GM23248 (cell line): ENCODE measurements around the gene ZNF789. TPM values are rescaled to one million over a fixed set of nuclear protein-coding genes. Genes with fewer than 3 reads are reported as not detected.

ENCODE experiments used
- DNase-seq: peaks from one replicate; pipeline ENCODE4 v3.0.0-alpha.2; 2015
- H2AFZ ChIP-seq: fragments of 200-600 bp; sonication (generic); 2 replicates; pipeline ENCODE4 v1.6.1; 2016; ENCODE audit warnings: antibody characterized with exemption
- H3F3A ChIP-seq: fragments of 200-600 bp; sonication (generic); 2 replicates; pipeline ENCODE4 v1.6.1; 2016; ENCODE audit warnings: mild to moderate bottlenecking, antibody characterized with exemption, mixed run types; ENCODE audit not compliant: insufficient read depth
- H3K27ac ChIP-seq: fragments of 200-600 bp; sonication (generic); 2 replicates; pipeline ENCODE4 v1.5.1; 2016; ENCODE audit warnings: mild to moderate bottlenecking
- H3K27me3 ChIP-seq: fragments of 200-600 bp; sonication (generic); replicated peaks from 2 replicates; pipeline ENCODE4 v1.6.1; 2016; ENCODE audit warnings: mild to moderate bottlenecking; ENCODE audit not compliant: insufficient read depth
- H3K36me3 ChIP-seq: fragments of 200-600 bp; sonication (generic); 2 replicates; pipeline ENCODE4 v1.6.1; 2016; ENCODE audit warnings: low read depth, mild to moderate bottlenecking
- H3K4me1 ChIP-seq: fragments of 200-600 bp; sonication (generic); 2 replicates; pipeline ENCODE4 v1.6.1; 2016; ENCODE audit warnings: mild to moderate bottlenecking; ENCODE audit not compliant: insufficient read depth
- H3K4me2 ChIP-seq: fragments of 200-600 bp; sonication (generic); one replicate; pipeline ENCODE4 v1.6.1; 2016; ENCODE audit warnings: mild to moderate bottlenecking; ENCODE audit not compliant: unreplicated experiment
- H3K4me3 ChIP-seq: fragments of 200-600 bp; sonication (generic); 2 replicates; pipeline ENCODE4 v1.5.1; 2016; ENCODE audit warnings: mild to moderate bottlenecking
- H3K79me2 ChIP-seq: fragments of 200-600 bp; sonication (generic); 2 replicates; pipeline ENCODE4 v1.6.1; 2016; ENCODE audit warnings: mild to moderate bottlenecking; ENCODE audit not compliant: insufficient read depth
- H3K9ac ChIP-seq: fragments of 200-600 bp; sonication (generic); 2 replicates; pipeline ENCODE4 v1.6.1; 2016; ENCODE audit warnings: mild to moderate bottlenecking
- H3K9me2 ChIP-seq: fragments of 200-600 bp; sonication (generic); 2 replicates; pipeline ENCODE4 v1.6.1; 2016; ENCODE audit warnings: mixed run types, mild to moderate bottlenecking, moderate library complexity; ENCODE audit not compliant: insufficient read depth
- H3K9me3 ChIP-seq: fragments of 200-600 bp; sonication (generic); one replicate; pipeline ENCODE4 v1.6.1; 2017; ENCODE audit warnings: low read depth
- H4K20me1 ChIP-seq: fragments of 200-600 bp; sonication (generic); 2 replicates; pipeline ENCODE4 v1.6.0; 2016; ENCODE audit not compliant: insufficient read depth
- EZH2 ChIP-seq: fragments of 200-600 bp; sonication (generic); IDR thresholded peaks from 2 replicates; pipeline ENCODE4 v1.6.1; 2018; ENCODE audit warnings: antibody characterized with exemption, mild to moderate bottlenecking; ENCODE audit not compliant: insufficient read depth, poor library complexity, severe bottlenecking
- EZH2phosphoT487 ChIP-seq: fragments of 200-600 bp; sonication (generic); IDR thresholded peaks from 2 replicates; pipeline ENCODE4 v1.6.1; 2018; ENCODE audit warnings: antibody characterized with exemption, moderate library complexity, mild to moderate bottlenecking, low read depth; ENCODE audit not compliant: insufficient read depth
- WGBS, 2 experiments: methylation state at CpG; one replicate each; pipeline ENCODE4 v1.1.6; 2015 to 2017; ENCODE audit warnings: low lambda C conversion rate in 2 of 2, low coverage in 1 of 2; ENCODE audit errors: missing lambda C conversion rate in 2 of 2; 5-methylcytosine and 5-hydroxymethylcytosine counted together
- in situ Hi-C: fragments of 300-500 bp; cut with MboI; formaldehyde crosslinking; loops from 2 replicates; pipeline ENCODE4 v1.15.0; 2020
- polyA plus RNA-seq: library from polyadenylated mRNA; unstranded; fragments of >200 nt; fragmentation: Nextera tagmentation; extraction: Ambion mirVana; gene quantifications from 2 replicates; pipeline ENCODE4 v1.2.1, GENCODE V29; 2016
- total RNA-seq: library from RNA; depleted of rRNA; stranded (reverse); fragments of >200 nt; shearing (Covaris generic); gene quantifications from 2 replicates; pipeline ENCODE4 v1.2.3, GENCODE V29; 2014

The ZNF789 gene
- total and polyA plus RNA-seq, 2 experiments from 2014 or later: 5.3 to 8.5 TPM

GRCh38 chr7:99446096-99446495 lies 26.6 kb upstream of the ZNF789 start:
- Histone ChIP-seq H3K9me3 (no peaks in the 10 kb centered on the region), H3K9ac (no peak overlapping the region), H3K4me3 (no peak overlapping the region), H3K4me2 (no peak overlapping the region), H3K27ac (no peak overlapping the region), H3K27me3 (no peaks in the 10 kb centered on the region), H3K36me3 (peaks cover 16% of the 10 kb centered on the region), H2AFZ (no peak overlapping the region), H3F3A (no peaks in the 10 kb centered on the region), H3K4me1 (no peaks in the 10 kb centered on the region), H3K9me2 (no peaks in the 10 kb centered on the region), H3K79me2 (peaks cover 26% of the 10 kb centered on the region), H4K20me1 (no peaks in the 10 kb centered on the region)
- 85 to 95% methylated on average over 4 of the region's 4 CpGs for WGBS, 2 experiments
- TF ChIP-seq EZH2phosphoT487: no peak
- no peak for TF ChIP-seq EZH2
- in situ Hi-C loops: no loop called here
- DNase-seq: no peak

- H3K9ac ChIP-seq: no peak overlapping the region
- no peak for DNase-seq
- H3K4me3 ChIP-seq: no peak overlapping the region
- no peak overlapping the region for H3K4me2 ChIP-seq
- H3K79me2 ChIP-seq: peaks cover 15% of the 10 kb centered on the region
- H3K27me3 ChIP-seq: no peaks in the 10 kb centered on the region
- in situ Hi-C loops: no loop called here
- TF ChIP-seq EZH2phosphoT487 (no peak), EZH2 (no peak)
- H3K9me3 ChIP-seq: no peaks in the 10 kb centered on the region
- no peaks in the 10 kb centered on the region for H4K20me1 ChIP-seq
- no peak overlapping the region for H3K27ac ChIP-seq
- WGBS, 2 experiments: 93 to 95% methylated on average over 10 of the region's 10 CpGs
- peaks cover 11% of the 10 kb centered on the region for H3K36me3 ChIP-seq
- no peak overlapping the region for H2AFZ ChIP-seq
- H3K9me2 ChIP-seq: no peaks in the 10 kb centered on the region
- H3K4me1 ChIP-seq: no peaks in the 10 kb centered on the region
- H3F3A ChIP-seq: no peaks in the 10 kb centered on the region
Observed at GRCh38 chr7:99447943-99448342, 24.7 kb upstream of the ZNF789 start.

GRCh38 chr7:99448855-99449254 lies 23.8 kb upstream of the ZNF789 start:
- TF ChIP-seq EZH2phosphoT487 (no peak), EZH2 (no peak)
- in situ Hi-C loops: no loop called here
- no peaks in the 10 kb centered on the region for H3K4me1 ChIP-seq
- H3K4me2 ChIP-seq: no peak overlapping the region
- H3K4me3 ChIP-seq: no peak overlapping the region
- no peak overlapping the region for H2AFZ ChIP-seq
- 86 to 92% methylated on average over 8 to 10 of the region's 10 CpGs for WGBS, 2 experiments
- peaks cover 10% of the 10 kb centered on the region for H3K36me3 ChIP-seq
- DNase-seq: no peak
- H3K9me3 ChIP-seq: no peaks in the 10 kb centered on the region
- H3F3A ChIP-seq: no peaks in the 10 kb centered on the region
- H4K20me1 ChIP-seq: no peaks in the 10 kb centered on the region
- H3K27ac ChIP-seq: no peak overlapping the region
- no peak overlapping the region for H3K9ac ChIP-seq
- H3K9me2 ChIP-seq: no peaks in the 10 kb centered on the region
- H3K27me3 ChIP-seq: no peaks in the 10 kb centered on the region
- peaks cover 8% of the 10 kb centered on the region for H3K79me2 ChIP-seq

- TF ChIP-seq EZH2phosphoT487: no peak
- no peak for TF ChIP-seq EZH2
- peaks cover 6% of the 10 kb centered on the region; the same call in 1 of the 2 replicates for H3K79me2 ChIP-seq
- no peaks in the 10 kb centered on the region for H4K20me1 ChIP-seq
- H3K36me3 ChIP-seq: peaks cover 10% of the 10 kb centered on the region
- no peak overlapping the region for H3K4me2 ChIP-seq
- 86 to 87% methylated on average over 5 of the region's 5 CpGs for WGBS, 2 experiments
- no peak overlapping the region for H3K9ac ChIP-seq
- no peak for DNase-seq
- H3K4me1 ChIP-seq: no peaks in the 10 kb centered on the region
- no peak overlapping the region for H3K4me3 ChIP-seq
- in situ Hi-C loops: no loop called here
- H3K9me2 ChIP-seq: no peaks in the 10 kb centered on the region
- H3K27me3 ChIP-seq: no peaks in the 10 kb centered on the region
- H3K9me3 ChIP-seq: no peaks in the 10 kb centered on the region
- no peak overlapping the region for H2AFZ ChIP-seq
- H3K27ac ChIP-seq: no peak overlapping the region
- no peaks in the 10 kb centered on the region for H3F3A ChIP-seq
Observed at GRCh38 chr7:99449326-99449725, 23.4 kb upstream of the ZNF789 start.

GRCh38 chr7:99451936-99452335 lies 20.8 kb upstream of the ZNF789 start:
- no peak overlapping the region for H3K4me2 ChIP-seq
- no peaks in the 10 kb centered on the region for H3K9me2 ChIP-seq
- TF ChIP-seq EZH2 (no peak), EZH2phosphoT487 (no peak)
- H3K9ac ChIP-seq: no peak overlapping the region
- no peaks in the 10 kb centered on the region for H3K9me3 ChIP-seq
- peaks cover 6% of the 10 kb centered on the region; the same call in 1 of the 2 replicates for H3F3A ChIP-seq
- no peak overlapping the region for H2AFZ ChIP-seq
- no peak overlapping the region for H3K27ac ChIP-seq
- no peaks in the 10 kb centered on the region for H3K27me3 ChIP-seq
- in situ Hi-C loops: no loop called here
- no peaks in the 10 kb centered on the region; the same call in 1 of the 2 replicates for H3K36me3 ChIP-seq
- no peaks in the 10 kb centered on the region for H4K20me1 ChIP-seq
- 80 to 88% methylated on average over 7 to 8 of the region's 8 CpGs for WGBS, 2 experiments
- H3K79me2 ChIP-seq: peaks cover 23% of the 10 kb centered on the region
- H3K4me1 ChIP-seq: no peaks in the 10 kb centered on the region
- no peak overlapping the region for H3K4me3 ChIP-seq
- no peak for DNase-seq
